GM10266 (cell line): ENCODE data around the gene CAMTA1.

Source experiments
- DNase-seq: peaks from one replicate; pipeline ENCODE4 v3.0.0; 2012; ENCODE audit errors: extremely low spot score
- CTCF ChIP-seq: IDR thresholded peaks from 2 replicates; pipeline ENCODE4 v1.5.1; 2012; ENCODE audit warnings: mild to moderate bottlenecking, low read depth; ENCODE audit not compliant: control insufficient read depth, insufficient read depth; ENCODE audit errors: missing control alignments

Gene CAMTA1

GRCh38 chr1:6953216-6953615, 168.0 kb downstream of the CAMTA1 start:
- no peak for TF ChIP-seq CTCF
- DNase-seq = no peak

DNA sequence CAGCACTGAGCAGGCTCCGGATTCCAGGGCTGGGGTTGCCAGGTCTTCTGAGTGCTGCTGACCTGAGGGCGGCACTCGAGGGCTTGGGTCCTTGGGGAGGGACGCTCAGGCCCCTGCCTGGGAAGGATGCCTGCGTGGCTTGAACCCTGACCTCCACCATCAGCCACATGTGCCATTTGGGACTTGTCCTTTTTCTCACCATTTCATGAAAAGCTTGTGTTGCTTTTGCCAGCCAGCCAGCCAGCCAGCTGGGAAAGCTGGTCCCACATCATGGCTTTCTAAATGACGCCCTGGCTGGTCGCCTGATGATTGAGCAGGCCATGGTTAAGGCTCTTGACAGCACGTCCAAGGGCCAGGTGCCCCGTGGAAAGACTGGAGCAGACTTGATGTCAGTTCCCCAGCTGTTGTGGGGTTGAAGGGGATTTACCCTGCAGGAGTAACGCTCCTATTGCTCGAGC, 168.7 kb downstream of the CAMTA1 start:
- DNase-seq = no peak

DNA sequence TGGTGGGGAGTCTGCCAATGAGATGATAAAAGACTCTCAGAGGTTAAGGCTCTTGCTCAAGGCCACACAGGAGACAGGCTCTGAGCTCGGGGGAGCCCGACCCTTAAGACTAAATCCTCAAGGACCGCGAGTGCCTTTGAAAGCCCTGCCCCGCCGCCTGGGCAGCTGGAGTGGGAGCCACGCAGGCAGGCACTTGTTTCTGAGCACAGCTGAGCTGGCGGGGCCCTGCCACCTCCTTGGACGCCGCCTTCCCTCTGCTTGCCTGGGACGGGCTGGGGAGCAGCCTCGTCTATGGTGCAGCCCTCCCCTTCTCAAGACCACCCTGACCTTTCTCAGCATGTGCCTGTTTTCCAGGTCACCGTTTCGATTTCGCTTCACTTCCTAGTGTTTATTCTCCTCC, 169.3 kb downstream of the CAMTA1 start:
- TF ChIP-seq CTCF = no peak
- DNase-seq = no peak

More for the DNA sequence above, 168.7 kb downstream of the CAMTA1 start:
- TF ChIP-seq CTCF = no peak

DNA sequence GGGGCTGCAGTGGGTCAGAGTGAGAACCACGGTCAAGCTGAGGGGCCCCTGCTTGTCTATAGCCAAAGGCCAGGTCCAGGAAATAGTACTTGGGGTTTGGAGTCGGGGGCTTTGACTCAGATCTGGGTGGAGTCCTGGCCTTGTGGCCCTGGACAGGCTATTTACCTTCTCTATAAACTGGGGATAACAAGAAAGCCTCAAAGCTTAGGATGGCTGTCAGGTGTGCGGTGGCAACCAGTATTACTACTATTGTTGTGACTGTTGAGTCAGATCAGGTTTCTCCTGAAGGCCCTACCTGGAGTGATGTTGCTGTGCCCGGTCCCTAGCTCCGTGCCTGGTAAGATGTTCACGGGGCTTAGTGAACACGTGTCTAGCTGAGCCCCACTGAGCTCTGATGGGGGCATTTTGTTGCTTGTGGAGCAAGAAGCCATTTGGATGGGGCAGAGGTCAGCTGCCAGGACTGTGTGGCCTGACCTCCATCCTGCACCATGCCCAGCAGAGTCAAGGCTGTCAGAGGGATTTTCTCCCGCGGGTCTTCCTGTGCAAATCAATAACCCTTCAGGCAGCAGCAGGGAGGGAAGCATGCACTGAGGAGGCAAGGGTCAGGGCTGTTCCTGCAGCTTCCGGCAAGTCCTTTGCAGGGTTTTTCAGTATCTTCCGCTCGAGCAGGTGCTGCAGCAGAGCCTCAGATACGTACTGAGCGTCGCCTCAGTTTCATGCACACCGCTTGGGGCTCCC, 170.3 kb downstream of the CAMTA1 start:
- no peak for DNase-seq
- TF ChIP-seq CTCF = no peak

GRCh38 chr1:6956488-6957159, 171.4 kb downstream of the CAMTA1 start:
- DNase-seq = no peak
- TF ChIP-seq CTCF = no peak

DNA sequence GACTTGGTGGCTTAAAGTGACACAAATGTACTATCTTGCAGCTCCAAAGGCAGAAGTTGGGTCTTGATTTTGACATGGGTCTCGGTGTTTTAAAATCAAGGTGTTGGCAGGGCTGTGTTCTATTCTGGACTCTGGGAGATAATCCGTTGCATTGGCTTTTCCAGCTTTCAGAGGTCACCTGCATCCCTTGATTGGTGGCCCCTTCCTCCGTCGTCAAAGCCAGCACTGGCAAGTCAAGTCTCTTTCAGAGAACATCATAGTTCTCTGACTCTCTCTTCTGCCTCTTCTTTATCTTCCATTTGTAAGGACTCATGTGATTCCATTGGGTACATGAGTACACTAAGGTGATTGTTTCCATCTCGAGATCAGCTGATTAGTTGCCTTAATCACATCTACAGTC, 172.1 kb downstream of the CAMTA1 start:
- DNase-seq = no peak
- no peak for TF ChIP-seq CTCF

- DNase-seq = no peak
- TF ChIP-seq CTCF = no peak
Measured at GRCh38 chr1:6958407-6959030, 173.3 kb downstream of the CAMTA1 start.
